Globus pallidus (tissue), 1 donor: Measurements from ENCODE around the gene TRIM67.
A peak's percentile ranks its signal among the peaks of the same experiment; 100 is the strongest.
"Not testable (repeated sequence)": the region's sequence is repeated elsewhere in the genome, so short reads cannot be mapped to it uniquely, and the experiment has no call there.

Experiments used
- DNase-seq: peaks from one replicate; pipeline ENCODE4 v3.0.0-alpha.2; 2015; ENCODE audit warnings: low spot score

Gene TRIM67

DNA sequence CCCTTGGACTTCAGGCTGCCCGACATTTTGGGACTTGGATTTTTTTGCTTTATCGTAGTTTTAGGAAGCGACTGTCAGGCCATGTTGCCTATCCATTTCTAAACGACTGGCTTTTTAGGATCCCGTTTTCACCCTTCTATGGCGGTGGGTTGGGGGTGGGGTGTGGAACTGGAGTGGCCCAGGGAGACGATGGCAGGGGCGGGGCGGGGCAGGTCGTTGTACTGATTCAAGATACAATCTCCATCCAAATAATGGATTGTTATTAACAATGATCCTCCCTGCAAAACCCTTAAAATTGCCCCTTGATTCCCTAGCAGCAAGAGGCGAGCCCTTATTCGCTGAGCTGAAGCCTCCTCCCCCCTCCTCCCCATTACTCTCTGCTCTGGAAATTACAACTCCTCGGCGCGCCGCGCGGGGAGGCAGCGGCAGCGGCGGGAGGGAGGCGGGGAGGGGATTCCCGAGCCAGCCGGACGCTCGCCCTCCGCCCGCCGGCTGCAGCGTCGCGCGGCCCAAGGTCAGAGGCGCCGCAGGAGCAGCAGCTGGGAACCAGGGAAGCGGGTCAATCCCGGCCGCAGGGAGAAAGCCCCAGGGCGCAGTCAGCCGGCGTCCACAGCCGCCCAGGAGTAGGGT lies at the start of gene TRIM67:
Gene TRIM67 (plus strand): TSS at position 392 of the 630 bp plus-strand sequence. CDS start 912 bp downstream, outside the sequence.
- no peak for DNase-seq

DNA sequence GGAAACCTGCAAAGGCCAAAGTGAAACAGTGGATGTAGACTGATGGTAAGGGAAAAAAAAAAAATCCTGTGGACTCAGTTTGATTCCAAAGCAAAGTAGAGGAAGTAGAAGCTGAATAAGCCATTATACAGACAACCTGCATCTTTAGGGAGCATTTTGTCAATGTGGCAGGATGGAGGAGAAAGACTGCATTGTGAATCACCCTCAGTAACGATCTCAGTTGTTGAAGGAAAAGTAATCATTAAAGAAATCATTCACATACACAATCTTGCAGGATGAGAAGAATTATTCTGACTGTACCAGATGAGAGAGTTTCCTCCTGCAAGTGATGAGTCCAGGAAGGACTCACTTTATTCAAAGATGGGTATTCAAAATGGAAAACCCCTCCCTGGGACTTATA lies 45.1 kb upstream of the TRIM67 start:
- DNase-seq, result no peak

DNA sequence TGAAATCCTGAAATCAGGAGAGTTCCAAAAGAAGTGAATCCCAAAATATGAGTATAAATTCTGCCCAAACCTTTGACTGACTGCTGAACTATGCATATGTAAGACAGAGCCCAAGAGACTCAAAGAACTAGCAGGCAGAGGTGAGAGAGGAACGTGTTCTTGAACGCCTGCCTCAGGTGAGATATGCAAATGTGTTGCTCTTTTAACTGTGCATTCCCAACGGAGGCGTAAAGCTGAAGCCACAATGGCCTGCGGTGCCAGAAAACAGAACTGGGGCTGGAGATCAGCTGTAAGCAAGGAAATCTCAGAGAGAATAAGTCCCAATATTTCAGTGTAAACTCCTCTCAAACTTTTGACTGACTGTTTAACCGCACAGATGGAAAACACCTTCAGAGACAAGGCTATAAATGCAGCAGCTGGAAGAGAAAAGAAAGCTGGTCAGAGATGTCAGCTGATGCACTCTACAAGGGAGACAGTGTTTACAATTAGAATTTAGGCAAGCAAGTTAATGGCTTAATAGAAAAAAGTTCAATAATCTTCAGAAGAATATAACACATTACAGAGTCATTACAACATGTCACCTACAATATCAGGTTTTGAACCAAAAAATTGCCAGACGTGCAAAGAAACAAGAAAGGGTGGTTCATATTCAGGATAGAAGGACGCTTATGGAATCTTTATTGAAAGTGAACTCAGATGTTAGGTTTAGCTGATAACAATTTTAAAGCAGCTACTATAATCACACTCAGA lies 43.0 kb upstream of the TRIM67 start:
- no peak for DNase-seq

DNA sequence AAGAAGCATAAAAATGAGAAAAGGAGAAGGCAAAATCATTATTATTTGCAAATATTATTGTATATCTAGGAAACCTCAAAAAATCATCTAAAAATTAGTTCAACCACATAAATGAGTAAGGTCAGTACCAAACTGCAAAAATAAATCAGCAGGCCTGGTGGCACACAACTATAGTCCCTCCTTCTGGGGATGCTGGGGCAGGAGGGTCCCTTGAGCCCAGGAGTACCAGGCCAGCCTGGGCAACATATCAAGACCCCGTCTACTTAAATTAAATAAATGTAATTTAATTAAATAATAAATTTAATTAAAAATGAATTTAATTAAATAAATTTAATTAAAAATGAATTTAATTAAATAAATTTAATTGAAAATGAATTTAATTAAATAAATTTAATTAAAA lies 40.3 kb upstream of the TRIM67 start:
- DNase-seq, result no peak

DNA sequence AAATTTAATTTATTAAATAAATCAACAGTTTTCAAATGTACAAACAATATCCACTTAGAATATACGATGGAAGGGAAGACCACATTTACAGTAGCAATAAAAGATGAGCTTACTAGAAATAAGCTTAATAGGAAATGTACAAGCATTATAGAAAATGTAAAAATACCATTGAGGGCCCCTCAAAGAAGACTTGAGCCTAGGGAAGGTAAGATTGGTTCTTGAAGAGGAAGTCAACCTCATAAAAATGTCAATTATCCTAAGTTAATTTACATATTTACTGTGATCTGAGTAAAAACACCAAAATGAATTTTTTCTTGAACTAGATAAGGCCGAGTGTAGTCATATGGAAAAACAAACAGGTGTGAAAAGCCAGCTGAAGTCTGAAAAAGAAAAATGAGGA lies 39.7 kb upstream of the TRIM67 start:
- DNase-seq, result no peak

DNA sequence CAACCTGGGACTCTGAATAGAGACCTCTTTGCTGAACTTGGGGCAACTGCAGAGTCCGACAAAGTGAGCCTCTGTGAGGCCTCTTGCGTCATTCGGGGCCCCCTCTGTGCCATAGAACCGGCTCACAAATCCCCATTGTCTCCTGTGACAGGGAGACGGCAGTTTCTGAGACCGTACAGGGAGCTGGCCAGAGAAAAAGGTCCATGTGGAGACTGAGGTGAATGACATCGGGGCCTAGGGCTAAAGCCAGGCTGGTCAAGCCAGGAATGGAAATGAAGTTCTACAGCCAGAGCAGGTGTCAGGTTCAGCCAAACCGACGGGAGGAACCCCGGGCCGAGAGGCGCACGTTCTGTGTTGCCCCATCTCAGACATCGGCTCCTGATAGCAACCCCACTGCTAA lies 37.1 kb upstream of the TRIM67 start:
- DNase-seq, result peak; percentile 73

DNA sequence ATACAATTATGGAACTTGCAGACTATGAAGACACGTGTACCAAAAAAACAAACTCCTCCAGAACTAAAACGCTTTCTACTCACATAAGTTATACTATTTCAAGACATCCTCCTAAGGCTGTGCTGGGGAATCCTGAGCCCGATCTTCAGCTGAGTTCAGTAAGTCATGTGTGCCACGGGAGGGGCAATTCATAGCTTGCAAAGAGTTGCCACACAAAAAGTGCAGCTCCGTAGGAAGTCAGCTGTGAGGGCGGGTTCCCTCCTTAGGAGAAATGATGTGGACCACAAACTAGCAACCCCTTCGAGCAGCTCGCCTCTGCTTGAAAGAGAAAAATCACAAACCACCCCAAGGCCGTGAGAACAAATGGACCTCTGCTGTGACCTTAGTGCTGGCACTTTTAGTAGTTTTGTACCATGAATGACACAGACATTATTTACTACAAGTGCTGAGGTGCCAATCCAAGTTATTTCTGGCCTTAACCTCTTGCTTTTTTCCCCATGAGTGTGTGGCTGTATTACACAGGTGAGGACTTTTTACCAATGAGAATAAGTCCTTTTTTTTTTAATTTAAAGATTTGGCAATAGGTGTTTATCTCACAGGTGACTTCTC lies 35.8 kb upstream of the TRIM67 start:
- no peak for DNase-seq

DNA sequence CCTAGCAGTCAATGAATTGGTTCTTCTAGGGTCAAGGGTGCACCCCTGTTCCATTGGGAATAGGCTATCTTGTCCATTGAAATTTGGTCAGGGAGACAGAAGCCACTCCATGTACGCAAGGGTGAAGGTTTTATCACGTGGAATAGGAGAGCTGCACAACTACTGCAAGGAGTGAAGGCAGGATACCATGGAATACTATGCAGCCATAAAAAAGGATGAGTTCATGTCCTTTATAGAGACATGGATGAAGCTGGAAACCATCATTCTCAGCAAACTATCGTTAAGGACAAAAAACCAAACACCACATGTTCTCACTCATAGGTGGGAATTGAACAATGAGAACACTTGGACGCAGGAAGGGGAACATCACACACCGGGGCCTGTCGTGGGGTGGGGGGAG lies 34.8 kb upstream of the TRIM67 start:
- DNase-seq, result not testable (repeated sequence)

DNA sequence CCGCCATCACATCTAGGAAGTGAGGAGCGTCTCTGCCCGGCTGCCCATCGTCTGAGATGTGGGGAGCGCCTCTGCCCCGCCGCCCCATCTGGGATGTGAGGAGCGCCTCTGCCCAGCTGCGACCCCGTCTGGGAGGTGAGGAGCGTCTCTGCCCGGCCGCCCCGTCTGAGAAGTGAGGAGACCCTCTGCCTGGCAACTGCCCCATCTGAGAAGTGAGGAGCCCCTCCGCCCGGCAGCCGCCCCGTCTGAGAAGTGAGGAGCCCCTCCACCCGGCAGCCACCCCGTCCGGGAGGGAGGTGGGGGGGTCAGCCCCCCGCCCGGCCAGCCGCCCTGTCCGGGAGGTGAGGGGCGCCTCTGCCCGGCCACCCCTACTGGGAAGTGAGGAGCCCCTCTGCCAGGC lies 33.4 kb upstream of the TRIM67 start:
- DNase-seq, result not testable (repeated sequence)

DNA sequence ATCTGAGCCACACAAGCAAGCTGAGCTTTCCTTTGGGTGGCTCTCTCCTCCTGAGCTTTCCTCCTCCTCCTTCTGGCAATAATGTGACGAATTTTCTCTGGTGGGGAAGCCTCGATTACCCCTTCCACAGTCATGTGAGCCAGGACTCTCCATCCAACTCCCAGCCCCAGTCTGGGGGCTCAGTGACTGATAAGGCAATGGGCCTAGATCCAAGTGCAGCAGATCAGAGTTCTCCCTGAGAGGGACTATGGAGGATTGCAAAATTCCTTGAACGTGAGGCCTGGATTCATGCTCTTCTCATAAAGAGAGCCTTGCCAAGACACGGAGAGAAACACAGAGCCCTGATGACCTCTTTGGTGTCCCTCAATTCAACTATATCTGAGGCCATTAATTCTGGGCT lies 31.3 kb upstream of the TRIM67 start:
- no peak for DNase-seq

DNA sequence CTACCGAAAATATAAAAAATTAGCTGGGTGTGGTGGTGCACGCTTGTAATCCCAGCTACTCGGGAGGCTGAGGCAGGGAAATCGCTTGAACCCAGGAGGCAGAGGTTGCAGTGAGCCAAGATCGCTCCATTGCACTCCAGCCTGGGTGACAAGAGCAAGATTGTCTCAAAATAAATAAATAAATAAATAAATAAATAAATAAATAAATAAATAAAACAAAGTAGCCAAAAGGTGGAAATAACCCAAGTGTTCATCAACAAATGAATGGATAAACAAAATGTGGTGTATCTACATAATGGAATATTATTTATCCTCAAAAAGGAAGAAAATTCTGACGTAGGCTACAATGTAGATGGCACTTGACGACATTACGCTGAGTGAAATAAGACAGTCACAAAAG lies 29.3 kb upstream of the TRIM67 start:
- not testable (repeated sequence) for DNase-seq

DNA sequence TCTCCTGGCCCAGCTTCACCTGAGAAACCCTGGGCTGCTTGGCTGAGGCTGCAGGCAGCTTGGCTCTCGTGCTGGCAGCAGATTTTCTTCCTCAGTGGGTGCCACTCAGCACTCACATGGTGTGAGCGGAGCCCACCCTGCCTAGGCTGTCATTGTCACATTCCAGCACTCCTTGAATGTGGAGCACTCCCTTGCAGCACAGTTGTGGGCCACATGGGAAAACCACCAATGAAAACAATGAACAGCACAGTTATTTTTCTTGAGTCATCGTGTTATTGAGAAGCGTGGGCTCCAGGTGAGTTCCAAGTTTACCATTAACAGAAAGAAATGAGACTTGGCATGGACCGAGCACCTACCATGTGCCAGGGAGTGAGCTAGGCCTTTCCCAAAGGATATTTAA lies 27.2 kb upstream of the TRIM67 start:
- DNase-seq, result no peak

DNA sequence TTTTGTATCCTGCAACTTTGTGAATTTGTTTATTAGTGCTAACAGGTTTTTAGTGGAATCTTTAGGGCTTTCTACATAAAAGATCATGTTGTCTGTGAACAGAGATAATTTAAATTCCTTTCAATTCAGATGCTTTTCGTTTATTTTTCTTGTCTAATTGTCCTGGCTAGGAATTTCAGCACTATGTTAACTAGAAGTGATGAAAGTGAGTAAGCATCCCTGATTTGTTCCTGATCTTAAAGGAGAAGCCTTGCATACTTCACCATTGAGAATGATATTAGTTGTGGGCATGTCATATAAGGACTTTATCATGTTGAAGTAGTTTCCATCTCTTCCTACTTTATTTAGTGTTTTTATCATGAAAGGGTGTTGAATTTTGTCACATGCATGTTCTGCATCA lies 23.6 kb upstream of the TRIM67 start:
- no peak for DNase-seq

DNA sequence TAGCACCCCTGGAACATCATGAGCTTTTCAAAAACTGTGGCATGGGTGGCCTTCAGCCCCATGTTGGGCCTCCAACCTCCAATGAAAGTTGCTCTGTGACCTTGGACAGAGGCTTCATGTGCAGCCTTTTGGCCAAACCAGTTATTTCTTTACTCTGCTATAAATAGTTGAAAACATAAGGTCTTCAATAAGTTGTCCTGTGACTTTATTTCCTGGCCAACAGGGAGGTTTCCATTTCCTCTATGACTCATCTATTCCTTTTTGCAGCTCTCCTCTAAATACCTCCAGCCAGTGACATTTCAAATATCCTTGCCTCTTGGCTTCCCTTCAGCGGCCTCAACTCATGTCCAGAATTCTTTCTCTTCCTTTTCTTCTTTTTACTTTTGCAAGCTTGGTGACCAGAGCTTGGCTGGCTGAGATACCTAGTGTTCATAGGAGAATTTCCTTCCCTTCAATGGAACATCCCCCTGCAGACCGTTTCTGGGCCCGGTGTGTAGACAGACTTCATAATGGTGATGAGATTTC lies 22.7 kb upstream of the TRIM67 start:
- no peak for DNase-seq

DNA sequence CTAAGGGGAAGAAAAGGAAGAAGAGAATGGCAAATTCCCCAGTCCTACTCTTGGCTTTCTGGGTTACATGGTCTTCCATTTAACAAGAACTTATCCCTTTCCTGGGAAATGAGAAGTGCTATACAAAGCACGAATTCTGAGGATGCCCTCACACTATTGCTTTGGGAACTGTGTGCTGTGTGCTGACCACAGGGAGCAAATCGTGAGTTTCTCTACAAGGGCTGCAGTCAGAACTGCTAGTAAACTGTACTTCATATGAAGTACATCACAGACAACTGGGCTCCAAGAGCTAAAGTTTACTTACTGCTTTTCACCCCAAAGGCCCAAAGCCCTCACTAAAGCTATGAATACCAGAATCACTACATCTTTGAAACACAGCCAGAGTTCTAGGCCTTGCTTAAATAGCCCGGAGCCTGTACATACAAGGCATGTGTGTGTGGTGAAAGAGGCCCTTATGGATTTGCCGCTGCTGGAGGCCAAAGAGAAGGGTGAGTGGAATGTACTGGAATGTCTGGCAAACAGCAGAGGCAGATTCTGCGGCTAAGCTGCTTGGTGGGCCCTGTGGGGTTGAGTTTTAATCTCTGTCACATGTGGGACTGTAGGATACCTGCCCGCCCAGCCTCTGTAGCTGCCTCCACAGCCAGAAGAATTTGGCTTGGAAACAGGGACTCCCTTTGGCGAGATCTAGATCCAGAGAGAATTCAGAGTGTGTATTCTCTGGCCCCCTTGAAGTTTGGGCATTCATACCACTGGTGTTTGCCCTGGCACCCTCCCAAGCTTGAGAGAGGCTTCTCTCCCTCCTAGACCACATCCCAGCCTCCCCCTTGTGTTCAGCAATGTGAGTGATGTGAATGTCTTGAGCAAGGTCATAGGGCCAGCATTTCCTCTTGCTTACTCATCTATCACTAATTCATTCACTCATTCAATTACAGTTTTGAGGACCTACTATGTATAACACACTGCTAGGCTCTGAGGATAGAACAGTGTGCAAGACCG lies 21.9 kb upstream of the TRIM67 start:
- no peak for DNase-seq

DNA sequence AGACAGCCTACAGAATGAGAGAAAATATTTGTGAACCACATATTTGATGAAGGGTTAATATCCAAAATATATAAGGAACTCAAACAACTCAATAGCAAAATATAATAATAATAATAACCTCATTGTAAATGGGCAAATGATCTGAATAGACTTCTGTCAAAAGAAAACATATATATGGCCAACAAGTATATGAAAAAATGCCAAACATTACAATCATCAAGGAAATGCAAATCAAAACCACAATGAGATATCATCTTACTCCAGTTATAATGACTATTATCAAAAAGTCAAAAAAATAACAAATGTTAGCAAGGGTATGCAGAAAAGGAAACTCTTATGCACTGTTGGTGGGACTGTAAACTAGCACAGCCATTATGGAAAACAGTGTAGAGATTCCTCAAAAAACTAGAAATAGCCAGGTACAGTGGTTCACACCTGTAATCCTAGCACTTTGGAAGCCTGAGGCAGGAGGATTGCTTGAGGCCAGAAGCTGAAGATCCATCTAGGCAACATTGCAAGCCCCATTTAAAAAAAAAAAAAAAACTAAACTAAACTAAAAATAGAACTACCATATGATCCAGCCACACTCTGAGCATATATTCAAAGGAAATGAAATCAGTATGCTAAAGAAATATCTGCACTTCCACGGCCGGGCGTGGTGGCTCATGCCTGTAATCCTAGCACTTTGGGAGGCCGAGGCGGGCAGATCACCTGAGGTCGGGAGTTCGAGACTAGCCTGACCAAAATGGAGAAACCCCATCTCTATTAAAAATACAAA lies 17.3 kb upstream of the TRIM67 start:
- DNase-seq, result no peak

DNA sequence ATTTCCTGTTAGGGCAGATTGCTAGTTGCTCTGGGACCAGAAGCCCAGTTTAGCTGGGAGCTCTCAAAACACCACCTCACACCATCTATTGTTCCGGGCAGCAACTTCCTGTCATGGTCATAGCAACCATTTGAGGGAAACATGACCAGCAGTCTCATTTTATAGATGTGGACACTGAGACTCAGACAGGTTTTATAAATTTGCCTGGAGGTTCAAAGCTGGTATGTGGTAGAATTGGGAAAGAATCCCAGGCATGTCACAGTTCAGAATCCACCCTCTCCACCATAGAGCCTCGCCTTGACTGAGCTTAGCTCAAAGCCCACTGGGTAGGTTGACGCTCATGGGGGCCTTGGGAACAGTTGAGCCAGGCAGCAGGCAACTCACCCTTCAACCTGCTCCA lies 14.0 kb upstream of the TRIM67 start:
- no peak for DNase-seq

DNA sequence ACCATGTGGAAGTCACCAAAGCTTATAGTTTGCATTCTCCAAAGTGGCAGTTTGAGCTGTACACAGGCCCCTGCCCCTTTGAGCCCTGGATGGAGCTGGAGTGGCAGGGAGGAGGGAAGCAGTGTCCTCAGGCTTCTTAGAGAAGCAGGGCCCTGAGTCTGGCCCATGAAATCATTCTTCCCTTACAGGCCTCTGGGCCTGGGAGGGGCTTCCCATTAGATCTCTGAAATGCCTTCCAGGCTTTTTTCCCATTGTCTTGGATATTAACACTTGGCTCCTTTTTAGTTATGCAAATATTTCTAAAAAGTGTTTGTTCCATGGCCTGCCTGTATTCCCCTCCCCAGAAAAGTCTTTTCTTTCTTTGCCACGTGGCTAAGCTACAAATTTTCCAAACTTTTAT lies 10.0 kb upstream of the TRIM67 start:
- no peak for DNase-seq

DNA sequence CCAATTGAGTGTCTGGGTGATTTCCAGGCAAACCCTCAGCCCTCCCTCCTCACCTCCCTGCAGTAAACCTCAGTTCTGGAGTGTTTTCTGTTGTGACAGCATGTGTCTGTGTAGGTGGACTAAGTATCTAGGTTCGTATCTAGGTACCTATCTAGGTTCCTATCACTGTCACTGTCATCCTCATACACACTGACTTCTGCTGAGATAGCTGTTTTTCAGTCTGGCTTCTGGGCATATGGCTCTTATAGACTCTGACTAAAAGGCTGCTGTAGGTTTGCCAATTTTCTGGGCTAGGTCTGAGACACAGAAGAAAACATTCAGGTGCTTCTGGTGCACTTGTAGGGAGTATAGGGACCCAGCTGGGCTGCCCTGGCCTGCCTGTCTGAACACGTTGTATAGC lies 8.1 kb upstream of the TRIM67 start:
- DNase-seq, result no peak

DNA sequence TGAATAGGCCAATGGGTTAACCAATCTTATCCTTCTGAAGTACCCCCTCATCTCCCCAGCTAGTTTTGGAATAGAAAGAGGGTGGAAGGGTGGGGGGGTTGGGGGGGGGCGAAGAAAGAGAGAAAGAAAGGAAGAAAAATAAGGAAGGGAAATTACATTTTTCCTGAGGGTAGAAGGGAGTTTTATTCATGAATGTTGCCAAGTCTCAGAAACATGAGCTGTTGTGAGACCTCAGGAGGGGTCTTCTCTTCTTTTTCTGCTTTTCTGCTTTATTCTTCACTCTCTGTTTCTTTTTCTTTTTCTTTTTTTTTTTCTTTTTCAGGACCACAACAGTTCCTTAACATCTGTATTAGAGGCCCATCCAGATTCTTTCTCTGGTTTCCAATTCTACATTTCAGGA lies 6.0 kb upstream of the TRIM67 start:
- DNase-seq, result no peak

DNA sequence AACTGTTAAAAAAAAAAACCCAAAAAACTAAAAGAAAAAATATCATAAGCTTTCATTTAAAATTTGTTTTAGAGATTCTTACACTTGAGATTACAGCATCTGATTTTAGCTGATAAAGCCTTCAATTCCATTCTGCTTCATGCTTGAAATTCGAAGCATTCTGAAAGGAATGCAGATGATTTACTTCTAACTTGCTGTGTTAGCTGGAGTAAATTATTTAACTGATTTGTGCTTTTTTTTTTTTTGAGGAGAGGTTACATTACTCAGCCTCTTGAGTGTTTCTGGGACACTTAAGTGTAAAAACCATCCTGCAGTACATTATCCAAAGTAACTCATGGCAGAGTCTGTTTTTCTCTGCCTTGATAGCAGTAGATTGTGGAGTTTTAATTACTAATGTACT lies 4.5 kb upstream of the TRIM67 start:
- no peak for DNase-seq
